KMS-11 (cell line): Measurements from ENCODE around the gene EDARADD.

Experiments used
- H2AFZ ChIP-seq: fragments of 200-600 bp; sonication (generic); 2 replicates; pipeline ENCODE4 v1.6.1; 2016; ENCODE audit warnings: antibody characterized with exemption, mixed run types, low read depth
- H3K27ac ChIP-seq: fragments of 200-600 bp; sonication (generic); 2 replicates; pipeline ENCODE4 v1.6.1; 2016; ENCODE audit warnings: mild to moderate bottlenecking, mixed run types
- H3K27me3 ChIP-seq: fragments of 200-600 bp; sonication (generic); 2 replicates; pipeline ENCODE4 v1.6.1; 2017; ENCODE audit warnings: mild to moderate bottlenecking, low read depth, mixed run types, moderate library complexity; ENCODE audit not compliant: insufficient read depth
- H3K36me3 ChIP-seq: fragments of 200-600 bp; sonication (generic); 2 replicates; pipeline ENCODE4 v1.6.1; 2017; ENCODE audit warnings: mild to moderate bottlenecking, mixed run types; ENCODE audit not compliant: insufficient read depth
- H3K4me1 ChIP-seq: fragments of 200-600 bp; sonication (generic); 2 replicates; pipeline ENCODE4 v1.6.1; 2016; ENCODE audit warnings: mild to moderate bottlenecking, low read depth, mixed run types; ENCODE audit not compliant: poor library complexity, severe bottlenecking
- H3K4me2 ChIP-seq: fragments of 200-600 bp; sonication (generic); 2 replicates; pipeline ENCODE4 v1.7.0; 2016; ENCODE audit warnings: mild to moderate bottlenecking, mixed run types
- H3K4me3 ChIP-seq: fragments of 200-600 bp; sonication (generic); IDR thresholded peaks from 2 replicates; pipeline ENCODE4 v1.6.1; 2017; ENCODE audit warnings: low read depth, low read length, mixed read lengths; ENCODE audit not compliant: insufficient read depth
- H3K79me2 ChIP-seq: fragments of 200-600 bp; sonication (generic); 2 replicates; pipeline ENCODE4 v1.6.1; 2016; ENCODE audit warnings: low read depth, mixed run types; ENCODE audit not compliant: insufficient read depth
- H3K9ac ChIP-seq: fragments of 200-600 bp; sonication (generic); 2 replicates; pipeline ENCODE4 v1.6.1; 2016; ENCODE audit warnings: mild to moderate bottlenecking, mixed run types
- H4K20me1 ChIP-seq: fragments of 200-600 bp; sonication (generic); 2 replicates; pipeline ENCODE4 v1.6.1; 2016; ENCODE audit warnings: mild to moderate bottlenecking, mixed run types; ENCODE audit not compliant: insufficient read depth
- CTCF ChIP-seq: fragments of 200-600 bp; sonication (generic); conservative IDR thresholded peaks from 2 replicates; pipeline ENCODE4 v1.6.1; 2017; ENCODE audit warnings: low read depth, mild to moderate bottlenecking, antibody characterized with exemption, low read length, moderate library complexity, mixed read lengths

The EDARADD gene

GRCh38 chr1:236389253-236389652 lies 4.8 kb upstream of the EDARADD start:
- Histone ChIP-seq H3K79me2 (no peaks in the 10 kb centered on the region), H3K36me3 (no peaks in the 10 kb centered on the region), H3K27ac (no peak overlapping the region), H3K4me3 (no peak overlapping the region), H3K4me2 (no peak overlapping the region), H3K4me1 (no peaks in the 10 kb centered on the region), H4K20me1 (no peaks in the 10 kb centered on the region), H3K9ac (no peak overlapping the region), H2AFZ (no peak overlapping the region), H3K27me3 (no peaks in the 10 kb centered on the region)
- TF ChIP-seq CTCF, result no peak

GRCh38 chr1:236391008-236391407 lies 3.1 kb upstream of the EDARADD start:
- H3K27me3 ChIP-seq, result no peaks in the 10 kb centered on the region
- H3K4me1 ChIP-seq, result no peaks in the 10 kb centered on the region
- no peak overlapping the region for H3K27ac ChIP-seq
- no peaks in the 10 kb centered on the region for H3K36me3 ChIP-seq
- no peak overlapping the region for H3K4me2 ChIP-seq
- H2AFZ ChIP-seq, result no peak overlapping the region
- H3K79me2 ChIP-seq, result no peaks in the 10 kb centered on the region
- H3K9ac ChIP-seq, result no peak overlapping the region
- TF ChIP-seq CTCF, result no peak
- no peaks in the 10 kb centered on the region for H4K20me1 ChIP-seq
- no peak overlapping the region for H3K4me3 ChIP-seq

GRCh38 chr1:236392182-236392581 lies 1.9 kb upstream of the EDARADD start:
- Histone ChIP-seq H3K4me2 (no peak overlapping the region), H3K36me3 (no peaks in the 10 kb centered on the region), H3K4me3 (no peak overlapping the region), H3K79me2 (no peaks in the 10 kb centered on the region), H3K27ac (no peak overlapping the region), H3K9ac (no peak overlapping the region), H2AFZ (no peak overlapping the region), H3K4me1 (no peaks in the 10 kb centered on the region), H3K27me3 (no peaks in the 10 kb centered on the region), H4K20me1 (no peaks in the 10 kb centered on the region)
- no peak for TF ChIP-seq CTCF

- no peaks in the 10 kb centered on the region for H3K79me2 ChIP-seq
- H3K4me2 ChIP-seq, result no peak overlapping the region
- H4K20me1 ChIP-seq, result no peaks in the 10 kb centered on the region
- H3K36me3 ChIP-seq, result no peaks in the 10 kb centered on the region
- H3K9ac ChIP-seq, result no peak overlapping the region
- no peaks in the 10 kb centered on the region for H3K27me3 ChIP-seq
- no peak overlapping the region for H3K4me3 ChIP-seq
- TF ChIP-seq CTCF, result no peak
- no peak overlapping the region for H3K27ac ChIP-seq
- no peaks in the 10 kb centered on the region for H3K4me1 ChIP-seq
- H2AFZ ChIP-seq, result no peak overlapping the region
Measured at GRCh38 chr1:236394879-236395229, 768 bp downstream of the EDARADD start.
